Activated naive CD8-positive, alpha-beta T cell treated with anti-CD3 and anti-CD28 coated beads, Interleukin-2, amount 50 U/mL, for 16 hours (primary cell): ENCODE data around the gene RPS2.
A peak's percentile ranks its signal among the peaks of the same experiment; 100 is the strongest.
"Not testable (repeated sequence)": the region's sequence is repeated elsewhere in the genome, so short reads cannot be mapped to it uniquely, and the experiment has no call there.

Experiments used
- DNase-seq: peaks from one replicate; pipeline ENCODE4 v3.0.0-alpha.2; 2020; ENCODE audit warnings: low read depth, low spot score

RPS2 gene

DNA sequence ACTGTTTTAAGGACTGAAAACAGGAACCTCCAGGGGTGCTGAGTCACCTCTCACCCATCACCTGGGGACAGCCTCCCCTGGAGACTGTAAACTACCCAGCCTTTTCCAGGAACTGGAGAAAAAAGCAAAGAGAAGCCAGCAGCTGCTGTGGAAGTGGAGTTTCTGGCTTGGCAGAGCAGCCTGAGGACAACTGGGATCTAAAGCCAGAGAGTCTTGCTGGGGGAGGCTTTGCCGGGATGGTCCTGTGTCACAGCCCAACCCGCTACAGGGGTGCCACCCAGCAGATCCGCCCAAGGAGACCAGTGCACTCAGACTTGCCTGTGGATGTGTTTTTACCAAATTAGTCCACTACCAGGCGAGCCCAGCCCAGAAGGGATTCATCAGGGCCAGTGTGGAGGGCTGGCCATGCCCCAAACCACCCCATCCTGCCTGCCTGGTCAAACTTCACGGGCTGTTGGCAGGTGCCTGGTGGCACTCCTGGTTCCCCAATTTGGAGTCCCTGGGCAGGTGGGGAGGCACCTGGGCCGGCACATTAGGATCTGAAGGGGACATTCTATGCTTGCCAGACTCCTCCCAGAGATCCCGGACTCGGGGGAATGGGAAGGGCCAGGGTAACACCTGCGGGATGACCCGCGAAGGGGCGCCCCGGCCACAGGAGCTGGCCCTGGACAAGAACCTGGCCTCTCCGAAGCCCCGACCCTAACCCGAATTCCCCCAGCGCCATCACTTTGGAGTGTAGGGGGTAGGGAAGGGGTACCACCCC lies 22.4 kb downstream of the RPS2 start:
- DNase-seq = no peak

DNA sequence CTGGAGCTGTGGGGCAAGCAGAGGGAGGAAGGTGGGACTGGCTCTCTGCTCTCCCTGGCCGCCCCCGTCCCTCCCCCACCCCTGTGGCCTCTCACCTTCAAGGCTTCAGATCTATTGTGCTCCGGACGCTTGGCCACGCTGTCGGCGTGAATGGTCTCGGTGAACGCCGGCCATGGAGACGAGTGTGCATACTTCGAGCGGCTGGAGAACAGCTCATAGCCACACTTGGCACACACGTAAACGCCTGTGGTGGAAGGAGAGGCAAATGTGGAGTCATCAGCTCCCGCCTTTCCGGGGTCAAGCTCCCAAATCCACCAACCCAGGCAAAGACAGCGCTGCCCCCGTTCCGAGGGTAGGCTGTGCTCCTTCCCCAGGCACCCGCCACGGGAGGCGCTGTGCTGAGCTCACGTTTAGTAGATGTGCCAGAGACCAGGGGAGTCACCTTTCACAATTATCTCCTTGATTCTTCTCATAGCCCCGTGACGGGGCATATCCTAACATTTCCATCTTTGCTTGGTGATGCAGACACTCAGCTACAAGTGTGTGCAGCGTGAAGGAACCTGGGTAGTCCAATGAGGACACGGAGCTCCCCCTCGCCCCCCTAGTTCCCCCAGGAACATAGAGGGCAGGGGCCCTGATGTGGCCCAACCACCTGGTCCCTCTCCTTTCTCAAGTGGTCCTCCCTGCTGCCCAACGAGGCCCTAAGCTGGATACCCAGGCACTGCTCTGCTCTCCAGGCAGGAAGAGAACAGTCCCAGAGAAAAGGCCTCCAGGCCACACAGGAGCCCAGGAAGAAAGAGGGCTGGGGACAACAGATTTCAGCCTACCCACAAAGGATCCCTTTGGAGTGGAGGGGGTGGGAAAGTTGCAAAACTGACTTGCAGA lies 23.2 kb downstream of the RPS2 start:
- DNase-seq = no peak

GRCh38 chr16:1940273-1941161 lies 24.1 kb downstream of the RPS2 start:
- DNase-seq = no peak

GRCh38 chr16:1939833-1940232 lies 24.8 kb downstream of the RPS2 start:
- DNase-seq = not testable (repeated sequence)

GRCh38 chr16:1938910-1939309 lies 25.7 kb downstream of the RPS2 start:
- no peak for DNase-seq

GRCh38 chr16:1938316-1938715 lies 26.3 kb downstream of the RPS2 start:
- DNase-seq = no peak

DNA sequence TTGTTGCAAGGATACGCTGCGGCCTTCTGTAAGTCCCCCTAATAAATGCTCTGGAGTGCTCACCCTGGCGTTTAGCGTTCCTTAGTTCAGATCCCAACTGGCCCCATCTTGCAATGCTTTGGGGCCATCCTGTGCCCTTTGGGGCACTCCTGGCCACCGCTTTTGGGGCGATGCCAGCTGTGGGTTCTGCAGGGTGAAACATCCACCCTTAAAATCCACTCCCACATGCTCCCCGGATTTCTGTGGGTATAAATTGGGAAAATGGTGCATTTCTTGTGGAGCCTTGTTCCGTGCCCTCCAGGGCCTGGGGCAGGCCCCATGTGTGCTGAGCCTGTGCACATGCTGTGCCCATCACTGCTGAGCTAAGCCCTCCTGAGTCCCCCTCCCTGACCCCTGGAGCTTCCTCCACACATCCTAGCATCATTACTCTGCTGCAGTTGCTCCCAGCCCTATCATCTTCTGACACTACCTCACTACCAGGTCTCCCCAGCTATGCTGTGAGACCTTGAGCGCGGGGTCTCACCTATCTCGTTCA lies 27.6 kb downstream of the RPS2 start:
- no peak for DNase-seq

GRCh38 chr16:1933097-1933661 lies 31.4 kb downstream of the RPS2 start:
- DNase-seq = no peak

DNA sequence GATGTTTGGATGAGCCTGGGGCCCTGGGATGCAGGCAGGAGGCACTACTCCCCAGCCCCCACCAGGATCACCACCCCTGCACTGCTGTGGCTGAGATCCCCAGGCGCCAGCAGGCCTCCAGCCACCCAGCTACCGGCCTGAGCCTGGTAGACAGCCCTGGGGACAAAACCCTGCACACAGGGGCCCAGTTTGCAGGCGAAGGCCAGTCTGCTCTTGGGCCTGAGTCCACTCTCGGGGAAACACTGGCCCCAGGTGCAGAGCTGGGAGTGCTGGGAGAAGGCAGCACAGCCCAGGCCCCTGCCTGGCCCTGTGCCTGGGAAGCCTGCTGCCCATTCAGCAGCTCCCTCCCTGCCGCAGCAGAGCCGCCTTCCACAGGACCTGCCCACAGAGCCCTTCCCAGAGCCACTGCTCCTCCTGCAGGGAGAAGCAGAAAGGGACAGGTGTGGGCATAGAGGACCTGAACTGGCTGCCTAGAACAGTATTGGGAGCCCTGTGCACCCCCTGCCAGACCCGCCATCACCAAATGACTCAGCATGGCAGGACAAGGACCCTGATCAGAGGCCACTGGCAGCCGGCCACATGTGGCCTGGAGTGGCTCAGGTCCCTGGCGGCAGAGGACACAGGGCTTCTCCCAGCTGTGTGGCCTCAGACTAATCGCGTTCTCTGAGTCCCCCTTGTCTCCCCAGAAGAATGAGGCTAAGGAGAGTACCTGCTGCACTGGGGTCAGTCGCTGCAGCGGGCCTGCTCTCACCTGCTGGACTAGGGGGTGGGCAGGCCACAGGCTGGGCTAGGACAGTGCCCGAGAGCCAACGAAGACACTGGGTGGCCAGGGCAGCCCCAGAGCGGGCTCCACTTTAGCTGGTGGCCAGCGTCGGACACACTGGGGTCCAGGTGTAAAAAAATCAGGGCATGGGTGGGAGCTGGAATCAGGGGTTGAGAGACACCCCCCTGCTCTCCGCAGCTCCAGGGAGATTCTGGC lies 32.3 kb downstream of the RPS2 start:
- DNase-seq = no peak

DNA sequence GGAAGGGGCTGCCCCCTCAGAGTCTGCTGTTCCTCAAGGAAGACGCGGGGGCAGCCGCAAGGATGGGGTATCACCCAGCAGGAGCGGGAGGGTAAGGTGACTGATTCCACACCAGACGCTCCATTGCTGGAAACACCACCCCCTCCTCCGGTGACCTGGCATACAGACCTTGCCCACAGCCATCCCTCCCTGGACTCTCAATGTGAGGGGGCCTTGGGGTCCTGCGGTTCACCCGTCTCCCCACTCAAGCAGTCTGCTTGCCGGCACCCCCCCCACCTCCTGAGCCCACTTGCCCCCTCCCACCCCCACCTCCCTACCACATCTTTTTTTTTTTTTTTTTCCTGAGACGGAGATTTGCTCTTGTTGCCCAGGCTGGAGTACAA lies 34.3 kb downstream of the RPS2 start:
- DNase-seq = no peak

DNA sequence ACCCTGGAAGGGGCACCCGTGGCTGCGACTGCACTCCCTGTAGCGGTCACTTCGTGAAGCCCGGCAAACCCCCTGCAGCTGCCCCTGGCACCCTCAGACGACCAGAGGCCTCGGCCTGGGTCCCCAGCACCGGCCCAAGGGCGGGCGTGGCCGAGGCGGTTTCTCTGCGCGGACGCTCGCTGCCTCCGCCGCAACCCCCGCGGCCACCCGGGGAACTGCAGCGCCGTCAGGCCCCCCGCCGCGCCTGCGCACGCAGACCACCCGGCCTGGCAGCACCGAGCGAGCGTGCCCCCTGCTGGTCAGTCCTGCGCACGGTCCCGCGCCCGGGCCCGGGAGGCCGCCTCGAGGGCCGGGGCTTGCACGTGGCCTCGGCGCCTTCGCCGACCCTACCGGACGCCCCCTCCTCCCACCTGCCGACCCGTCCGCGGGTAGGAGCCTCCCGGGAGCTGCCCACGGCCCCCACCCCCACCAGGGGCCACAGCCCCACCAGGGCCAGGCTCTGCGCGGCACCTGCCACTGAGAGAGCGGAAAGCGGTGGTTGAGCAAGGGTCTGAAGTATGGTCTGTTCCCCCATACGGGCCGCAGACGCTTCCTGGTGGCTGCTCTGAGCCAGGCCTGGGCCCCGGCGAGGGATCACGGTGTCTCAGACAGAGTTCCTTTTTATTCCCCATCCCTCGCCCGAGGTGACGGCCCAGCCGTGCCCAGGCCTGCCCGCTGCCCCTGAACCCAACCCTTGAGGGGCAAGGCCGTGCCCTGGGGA lies 34.9 kb downstream of the RPS2 start:
- DNase-seq = peak; percentile 85

- DNase-seq = no peak
These were observed 35.5 kb downstream of the RPS2 start for GRCh38 chr16:1929105-1929504.

GRCh38 chr16:1926271-1926670 lies 38.4 kb downstream of the RPS2 start:
- DNase-seq = no peak

DNA sequence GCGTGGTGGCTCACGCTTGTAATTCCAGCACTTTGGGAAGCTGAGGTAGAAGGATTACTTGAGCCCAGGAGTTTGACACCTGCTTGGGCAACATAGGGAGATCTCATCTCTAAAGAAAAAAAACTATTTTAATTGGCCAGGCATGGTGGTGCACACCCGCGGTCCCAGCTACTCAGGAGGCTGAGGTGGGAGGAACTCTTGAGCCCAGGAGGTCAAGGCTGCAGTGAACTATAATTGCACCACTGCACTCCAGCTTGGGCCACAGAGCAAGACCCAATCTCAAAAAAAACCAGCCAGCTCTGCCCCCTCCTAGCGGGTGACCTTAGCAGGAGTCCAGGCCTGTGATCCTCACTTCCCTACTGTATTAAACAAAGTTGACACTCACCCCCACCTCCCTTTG lies 40.5 kb downstream of the RPS2 start:
- DNase-seq = no peak

DNA sequence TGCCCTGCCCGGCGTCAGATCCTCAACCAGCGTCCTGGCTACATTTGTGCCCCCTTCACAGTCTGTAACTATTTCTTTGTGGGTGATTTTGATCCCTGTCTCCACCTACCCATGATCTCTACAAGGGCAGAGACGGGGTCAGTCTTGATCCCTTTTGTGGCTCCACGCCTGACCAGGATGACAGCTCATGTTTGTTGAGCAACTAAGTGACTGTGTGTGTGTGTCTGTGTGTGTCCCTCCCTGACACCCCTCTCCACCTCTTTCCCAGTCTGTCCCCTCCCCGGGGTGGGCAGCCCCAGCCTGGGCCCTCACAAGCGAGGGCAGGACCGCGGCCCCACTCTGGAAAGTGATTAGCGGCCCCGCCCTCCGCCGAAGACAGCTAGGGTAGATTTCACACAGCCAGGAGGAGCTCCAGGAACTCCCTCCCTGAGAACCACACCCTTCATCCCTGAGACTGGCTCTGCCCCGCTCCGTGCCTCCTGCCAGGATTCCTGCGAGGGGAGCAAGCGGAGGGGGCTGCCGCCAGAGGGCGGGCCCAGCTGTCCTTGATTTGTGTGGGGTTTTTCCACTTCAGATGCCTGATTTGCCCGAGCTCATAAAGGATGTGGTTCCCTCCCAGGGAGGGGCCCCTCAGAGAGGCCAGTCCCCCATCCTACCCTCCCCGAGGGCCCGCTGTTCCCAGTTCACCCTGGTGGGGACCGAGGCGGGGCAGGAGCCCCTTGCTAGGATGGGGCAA lies 41.2 kb downstream of the RPS2 start:
- DNase-seq = no peak

DNA sequence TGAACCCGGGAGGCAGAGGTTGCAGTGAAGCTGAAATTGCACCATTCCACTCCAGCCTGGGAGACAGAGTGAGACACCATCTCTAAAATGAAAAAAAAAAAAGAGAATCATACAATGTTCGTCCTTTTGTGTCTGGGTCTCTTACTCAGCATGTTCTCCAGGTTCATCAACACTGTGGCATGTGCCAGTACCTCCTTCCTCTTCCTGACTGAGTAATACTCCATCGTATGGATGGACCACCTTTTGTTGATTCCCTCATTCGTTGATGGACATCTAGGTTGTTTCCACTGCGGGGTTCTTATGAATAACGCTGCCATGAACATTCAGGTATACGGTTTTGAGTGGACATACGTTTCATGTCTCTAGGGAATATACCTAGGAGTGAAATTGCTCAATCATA lies 42.3 kb downstream of the RPS2 start:
- DNase-seq = no peak

- DNase-seq = no peak
These were observed 43.9 kb downstream of the RPS2 start for GRCh38 chr16:1920727-1921171.

DNA sequence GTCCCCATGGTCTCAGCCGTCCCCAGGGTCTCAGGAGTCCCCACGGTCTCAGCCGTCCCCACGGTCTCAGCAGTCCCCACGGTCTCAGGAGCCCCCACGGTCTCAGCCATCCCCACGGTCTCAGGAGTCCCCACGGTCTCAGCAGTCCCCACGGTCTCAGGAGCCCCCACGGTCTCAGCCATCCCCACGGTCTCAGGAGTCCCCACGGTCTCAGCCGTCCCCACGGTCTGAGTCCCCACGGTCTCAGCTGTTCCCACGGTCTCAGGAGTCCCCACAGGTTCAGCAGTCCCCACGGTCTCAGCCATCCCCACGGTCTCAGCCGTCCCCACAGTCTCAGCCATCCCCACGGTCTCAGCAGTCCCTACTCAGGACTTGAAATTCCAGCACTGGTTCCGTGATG lies 44.5 kb downstream of the RPS2 start:
- DNase-seq = not testable (repeated sequence)
